PC-9 (cell line): ENCODE measurements around the gene GTPBP3. TPM values are rescaled to one million over a fixed set of nuclear protein-coding genes. Genes with fewer than 3 reads are reported as not detected.

Source experiments
- BruUV-seq: library from RNA; stranded (reverse); fragments of 400-500 nt; replicated peaks from 2 replicates; lab custom pipeline; 2021; lab: Mats Ljungman, UMichigan
- CTCF ChIA-PET: fragments of 300-600 bp; sonication (Branson Sonifier 250); formaldehyde crosslinking; loops from one replicate; lab custom pipeline; 2022; ENCODE audit warnings: antibody characterized with exemption; lab: Charles Lee
- POLR2A ChIA-PET: fragments of 300-600 bp; sonication (Branson Sonifier 250); formaldehyde crosslinking; loops from one replicate; lab custom pipeline; 2022; ENCODE audit warnings: antibody characterized with exemption; ENCODE audit not compliant: unreplicated experiment; lab: Charles Lee
- DNase-seq, 2 experiments: peaks; one replicate each; pipeline versions ENCODE4 v3.0.0 to v3.0.0-alpha.2; 2015 to 2022; ENCODE audit warnings: mixed read lengths in 1 of 2
- H2AFZ ChIP-seq: fragments of 200-600 bp; sonication (generic); 2 replicates; pipeline ENCODE4 v1.8.1; 2017; ENCODE audit warnings: antibody characterized with exemption
- H3F3A ChIP-seq: fragments of 200-600 bp; sonication (generic); 2 replicates; pipeline ENCODE4 v1.8.1; 2017; ENCODE audit warnings: antibody characterized with exemption, mild to moderate bottlenecking, low read depth; ENCODE audit not compliant: insufficient read depth
- H3K27ac ChIP-seq: fragments of 200-600 bp; sonication (generic); 2 replicates; pipeline ENCODE4 v1.6.1; 2016; ENCODE audit warnings: mixed run types
- H3K27me3 ChIP-seq: fragments of 200-600 bp; sonication (generic); 2 replicates; pipeline ENCODE4 v1.6.1; 2016; ENCODE audit warnings: low read depth, mixed run types; ENCODE audit not compliant: insufficient read depth
- H3K36me3 ChIP-seq: fragments of 200-600 bp; sonication (generic); 2 replicates; pipeline ENCODE4 v1.6.1; 2016; ENCODE audit warnings: low read depth, mixed run types
- H3K4me1 ChIP-seq: fragments of 200-600 bp; sonication (generic); replicated peaks from 2 replicates; pipeline ENCODE4 v1.6.1; 2016; ENCODE audit warnings: mixed run types; ENCODE audit not compliant: insufficient read depth
- H3K4me2 ChIP-seq: fragments of 200-600 bp; sonication (generic); 2 replicates; pipeline ENCODE4 v1.6.1; 2017; ENCODE audit warnings: mixed run types
- H3K4me3 ChIP-seq: fragments of 200-600 bp; sonication (generic); 2 replicates; pipeline ENCODE4 v1.6.1; 2016; ENCODE audit warnings: mixed run types
- H3K79me2 ChIP-seq: fragments of 200-600 bp; sonication (generic); 2 replicates; pipeline ENCODE4 v1.6.1; 2017; ENCODE audit warnings: low read depth, mixed run types
- H3K9me2 ChIP-seq: fragments of 200-600 bp; sonication (generic); 2 replicates; pipeline ENCODE4 v1.8.1; 2017; ENCODE audit warnings: mild to moderate bottlenecking; ENCODE audit not compliant: insufficient read depth
- H3K9me3 ChIP-seq: fragments of 200-600 bp; sonication (generic); 2 replicates; pipeline ENCODE4 v1.8.1; 2016; ENCODE audit warnings: low read depth; ENCODE audit not compliant: insufficient read depth
- H4K20me1 ChIP-seq: fragments of 200-600 bp; sonication (generic); 2 replicates; pipeline ENCODE4 v1.8.1; 2017; ENCODE audit not compliant: insufficient read depth
- EZH2 ChIP-seq: fragments of 200-600 bp; sonication (generic); IDR thresholded peaks from 2 replicates; pipeline ENCODE4 v1.8.0; 2017; ENCODE audit warnings: antibody characterized with exemption, low read depth
- intact Hi-C: fragments of 100-400 bp; cut with micrococcal nuclease; formaldehyde crosslinking; loops from one replicate; pipeline ENCODE4 v1.10.0; 2022; ENCODE audit not compliant: unreplicated experiment
- total RNA-seq: library from RNA; stranded (reverse); gene quantifications from 2 replicates; pipeline ENCODE4 v1.2.3, GENCODE V29; 2021
- TF ChIP-seq, protein P1 (sequence below): fragments of 200-600 bp; sonication (generic); conservative IDR thresholded peaks from 2 replicates; pipeline ENCODE4 v1.6.1; 2017; ENCODE audit warnings: mixed run types, antibody characterized with exemption, mild to moderate bottlenecking, moderate library complexity

Gene GTPBP3
- total RNA-seq, 1 experiment from 2014 or later: 50.7 TPM

DNA sequence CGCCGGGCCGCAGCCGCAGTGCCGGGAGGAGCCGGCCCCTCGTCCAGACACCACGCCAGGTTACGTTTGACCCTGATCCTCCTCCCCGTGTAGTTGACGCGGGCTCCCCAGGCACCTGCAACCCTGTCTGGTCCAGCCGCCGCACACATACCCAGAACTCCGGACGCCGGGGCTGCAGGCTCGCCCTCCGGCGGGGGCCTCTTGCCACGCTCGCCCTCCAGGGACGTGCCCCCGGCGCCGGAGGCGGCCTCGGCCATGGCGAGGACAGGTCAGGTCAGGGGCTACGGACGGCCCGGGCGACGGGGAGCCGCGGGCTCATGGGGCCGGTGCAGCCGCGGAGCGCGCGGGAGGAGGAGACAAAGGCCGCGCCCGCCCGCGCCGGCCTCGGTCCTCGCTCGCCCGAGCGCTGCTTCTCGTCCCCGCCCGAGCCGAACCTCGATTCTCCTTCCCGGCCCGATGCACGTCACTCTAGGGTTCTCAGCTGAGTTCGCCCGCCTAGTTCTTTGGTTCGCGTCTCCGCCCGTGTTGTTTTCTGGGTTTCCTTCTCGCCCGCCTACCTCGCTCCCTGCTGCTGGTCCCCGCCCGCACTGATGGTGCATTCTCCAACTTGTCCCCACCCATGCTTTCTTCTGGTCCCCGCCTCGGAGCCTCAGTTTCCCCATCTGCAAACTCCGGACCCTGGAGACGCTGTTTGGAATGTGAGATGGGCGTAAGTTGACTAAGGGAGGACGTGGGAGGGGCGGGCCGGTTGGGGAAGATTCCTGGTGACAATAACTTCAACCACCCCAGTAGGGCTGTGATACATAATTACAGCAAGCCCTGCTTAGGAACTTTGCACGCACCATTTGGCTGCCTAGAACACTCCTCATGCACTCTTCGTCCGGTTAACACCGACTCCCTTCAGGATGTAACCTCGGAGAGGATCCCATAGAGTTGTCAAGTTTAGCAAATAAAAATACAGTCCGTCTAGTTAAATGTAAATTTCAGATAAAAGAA lies 2.6 kb upstream of the GTPBP3 start, which contains the start of gene ANO8:
Gene ANO8, minus strand, starts transcription at position 442 of the 996 bp plus-strand sequence. Its CDS starts 185 bp downstream, at position 257.
- peak within 1 kb of the TSS; percentile 80 for H3K4me2 ChIP-seq
- H3K79me2 ChIP-seq: peaks cover 18% of the 10 kb centered on the region
- no peak for TF ChIP-seq EZH2
- TF ChIP-seq, protein P1, sequence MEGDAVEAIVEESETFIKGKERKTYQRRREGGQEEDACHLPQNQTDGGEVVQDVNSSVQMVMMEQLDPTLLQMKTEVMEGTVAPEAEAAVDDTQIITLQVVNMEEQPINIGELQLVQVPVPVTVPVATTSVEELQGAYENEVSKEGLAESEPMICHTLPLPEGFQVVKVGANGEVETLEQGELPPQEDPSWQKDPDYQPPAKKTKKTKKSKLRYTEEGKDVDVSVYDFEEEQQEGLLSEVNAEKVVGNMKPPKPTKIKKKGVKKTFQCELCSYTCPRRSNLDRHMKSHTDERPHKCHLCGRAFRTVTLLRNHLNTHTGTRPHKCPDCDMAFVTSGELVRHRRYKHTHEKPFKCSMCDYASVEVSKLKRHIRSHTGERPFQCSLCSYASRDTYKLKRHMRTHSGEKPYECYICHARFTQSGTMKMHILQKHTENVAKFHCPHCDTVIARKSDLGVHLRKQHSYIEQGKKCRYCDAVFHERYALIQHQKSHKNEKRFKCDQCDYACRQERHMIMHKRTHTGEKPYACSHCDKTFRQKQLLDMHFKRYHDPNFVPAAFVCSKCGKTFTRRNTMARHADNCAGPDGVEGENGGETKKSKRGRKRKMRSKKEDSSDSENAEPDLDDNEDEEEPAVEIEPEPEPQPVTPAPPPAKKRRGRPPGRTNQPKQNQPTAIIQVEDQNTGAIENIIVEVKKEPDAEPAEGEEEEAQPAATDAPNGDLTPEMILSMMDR: no peak
- peak within 1 kb of the TSS; percentile 79 for H3K4me3 ChIP-seq
- no peaks in the 10 kb centered on the region; the same call in 1 of the 2 replicates for H4K20me1 ChIP-seq
- H3F3A ChIP-seq: peaks cover 44% of the 10 kb centered on the region; the same call in 1 of the 2 replicates
- H3K9me3 ChIP-seq: no peaks in the 10 kb centered on the region
- peaks cover 32% of the 10 kb centered on the region for H3K4me1 ChIP-seq
- H2AFZ ChIP-seq: peak within 1 kb of the TSS; percentile 85
- peak; percentile 92 to 96 for DNase-seq
- H3K9me2 ChIP-seq: no peaks in the 10 kb centered on the region
- ChIA-PET POLR2A (interaction anchor here (0.7 kb wide), 2 partner anchors 9 to 26 kb away, joined by 5 read pairs; no protein-coding TSS in a partner anchor), CTCF (interaction anchor here (0.5 to 0.6 kb wide), 2 partner anchors 11 to 218 kb away, joined by 4 read pairs; no protein-coding TSS in a partner anchor)
- intact Hi-C loops: no loop called here
- no peak within 1 kb of the TSS for H3K27ac ChIP-seq
- H3K27me3 ChIP-seq: no peaks in the 10 kb centered on the region
- no TSS peak for BruUV-seq
- no peaks in the 10 kb centered on the region for H3K36me3 ChIP-seq

DNA sequence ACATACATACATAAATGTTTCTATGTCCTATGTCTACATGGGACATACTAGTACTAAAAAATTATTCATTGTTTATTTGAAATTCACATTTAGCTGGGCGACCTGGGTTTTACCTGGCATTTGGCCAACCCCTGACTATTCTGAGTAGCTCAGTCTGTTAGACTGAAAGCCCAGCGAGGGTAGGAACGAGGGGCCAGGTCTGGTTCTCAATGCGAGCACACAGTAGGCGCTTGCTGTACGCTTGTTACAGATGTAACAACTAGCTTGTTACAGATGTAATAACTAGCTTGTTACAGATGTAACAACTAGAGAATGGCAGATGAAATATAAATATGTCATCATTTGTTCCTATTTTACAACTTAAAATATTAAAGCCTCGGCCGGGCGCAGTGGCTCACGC lies 1.8 kb upstream of the GTPBP3 start:
- POLR2A ChIA-PET: interaction anchor here (0.7 kb wide), 1 partner anchor 10 kb away, joined by 5 read pairs; no protein-coding TSS in a partner anchor
- no peak for TF ChIP-seq EZH2
- TF ChIP-seq, protein P1: no peak
- H3K27ac ChIP-seq: no peak overlapping the region

More for the DNA sequence above, 1.8 kb upstream of the GTPBP3 start:
- peaks cover 18% of the 10 kb centered on the region for H3K79me2 ChIP-seq
- H3K9me3 ChIP-seq: no peaks in the 10 kb centered on the region
- no peak overlapping the region for H2AFZ ChIP-seq
- H3K9me2 ChIP-seq: no peaks in the 10 kb centered on the region
- peak overlapping the region; percentile 80 for H3K4me2 ChIP-seq
- no peaks in the 10 kb centered on the region for H3K27me3 ChIP-seq
- no peaks in the 10 kb centered on the region; the same call in 1 of the 2 replicates for H4K20me1 ChIP-seq
- intact Hi-C loops: no loop called here
- no peaks in the 10 kb centered on the region for H3K36me3 ChIP-seq
- no peak for DNase-seq
- H3K4me3 ChIP-seq: 0 out of 2 replicates have a peak overlapping the region, but pooled peaks have one; percentile 79
- no TSS peak for BruUV-seq
- H3K4me1 ChIP-seq: peaks cover 32% of the 10 kb centered on the region
- CTCF ChIA-PET: interaction anchor here (0.6 kb wide), 1 partner anchor 10 kb away, joined by 4 read pairs; no protein-coding TSS in a partner anchor
- peaks cover 49% of the 10 kb centered on the region; the same call in 1 of the 2 replicates for H3F3A ChIP-seq
